ENCODE data around the gene RAB3GAP1.

GRCh38 chr2:135144343-135144742 is 92.3 kb downstream of the RAB3GAP1 start:
- TF ChIP-seq CTCF (IDR thresholded peaks at IDR 0.05; ENCODE audit: low read depth, low read length), result no peak
- no peak for TF ChIP-seq MAX (IDR thresholded peaks at IDR 0.05; ENCODE audit: low read depth, low read length)
- TF ChIP-seq POLR2A (IDR thresholded peaks at IDR 0.05; ENCODE audit: extremely low read depth, insufficient read length), result no peak
- TF ChIP-seq MYC (IDR thresholded peaks at IDR 0.05; ENCODE audit: low read depth, low read length), result no peak

All from NB4 (cell line).